MM.1S (cell line): ENCODE measurements around the gene VAV2.

Source experiments
- DNase-seq: peaks from one replicate; pipeline ENCODE4 v3.0.0-alpha.2; 2015
- H2AFZ ChIP-seq: fragments of 300-600 bp; sonication (generic); 2 replicates; pipeline ENCODE4 v1.6.0; 2016; ENCODE audit warnings: antibody characterized with exemption, low read length
- H3F3A ChIP-seq: fragments of 300-600 bp; sonication (generic); 2 replicates; pipeline ENCODE4 v1.6.1; 2016; ENCODE audit warnings: mild to moderate bottlenecking, antibody characterized with exemption, low read length, moderate library complexity, mixed read lengths; ENCODE audit not compliant: insufficient read depth
- H3K27ac ChIP-seq: fragments of 300-600 bp; sonication (generic); 2 replicates; pipeline ENCODE4 v1.5.1; 2016; ENCODE audit warnings: mild to moderate bottlenecking, low read length
- H3K27me3 ChIP-seq: fragments of 300-600 bp; sonication (generic); replicated peaks from 2 replicates; pipeline ENCODE4 v1.6.0; 2016; ENCODE audit warnings: low read length; ENCODE audit not compliant: insufficient read depth
- H3K36me3 ChIP-seq: fragments of 300-600 bp; sonication (generic); replicated peaks from 2 replicates; pipeline ENCODE4 v1.6.1; 2016; ENCODE audit warnings: mild to moderate bottlenecking, low read length, mixed read lengths; ENCODE audit not compliant: insufficient read depth
- H3K4me1 ChIP-seq: fragments of 300-600 bp; sonication (generic); 2 replicates; pipeline ENCODE4 v1.6.1; 2016; ENCODE audit warnings: low read length, mixed read lengths
- H3K4me2 ChIP-seq: fragments of 300-600 bp; sonication (generic); 2 replicates; pipeline ENCODE4 v1.6.0; 2016; ENCODE audit warnings: low read depth, low read length
- H3K4me3 ChIP-seq: fragments of 300-600 bp; sonication (generic); 2 replicates; pipeline ENCODE4 v1.5.1; 2016; ENCODE audit warnings: low read length, mixed read lengths
- H3K79me2 ChIP-seq: fragments of 300-600 bp; sonication (generic); 2 replicates; pipeline ENCODE4 v1.6.1; 2016; ENCODE audit warnings: mixed run types, low read length, mixed read lengths
- H3K9ac ChIP-seq: fragments of 300-600 bp; sonication (generic); 2 replicates; pipeline ENCODE4 v1.6.1; 2016; ENCODE audit warnings: low read length, mixed read lengths
- H3K9me2 ChIP-seq: fragments of 300-600 bp; sonication (generic); replicated peaks from 2 replicates; pipeline ENCODE4 v1.6.1; 2016; ENCODE audit warnings: mild to moderate bottlenecking, low read length, mixed read lengths; ENCODE audit not compliant: insufficient read depth
- H3K9me3 ChIP-seq: fragments of 300-600 bp; sonication (generic); replicated peaks from 2 replicates; pipeline ENCODE4 v1.6.1; 2016; ENCODE audit warnings: mild to moderate bottlenecking, low read length, mixed read lengths; ENCODE audit not compliant: insufficient read depth
- H4K20me1 ChIP-seq: fragments of 300-600 bp; sonication (generic); 2 replicates; pipeline ENCODE4 v1.6.1; 2016; ENCODE audit warnings: mild to moderate bottlenecking, low read length, moderate library complexity, mixed read lengths; ENCODE audit not compliant: insufficient read depth
- EZH2 ChIP-seq: fragments of 300-600 bp; sonication (generic); optimal IDR thresholded peaks from 2 replicates; pipeline ENCODE3; 2017; ENCODE audit warnings: low read depth, mild to moderate bottlenecking, antibody characterized with exemption, low read length, mixed read lengths
- EZH2phosphoT487 ChIP-seq: fragments of 300-600 bp; sonication (generic); IDR thresholded peaks from 2 replicates; pipeline ENCODE4 v1.6.1; 2018; ENCODE audit warnings: antibody characterized with exemption, low read length
- TF ChIP-seq, protein P1 (sequence below): fragments of 300-600 bp; sonication (generic); IDR thresholded peaks from 2 replicates; pipeline ENCODE4 v1.5.1; 2016; ENCODE audit warnings: antibody characterized with exemption, low read length, mixed read lengths

Gene VAV2

GRCh38 chr9:133862585-133863256 lies 129.4 kb downstream of the VAV2 start:
- TF ChIP-seq EZH2 = no peak
- no peak for TF ChIP-seq EZH2phosphoT487
- TF ChIP-seq, protein P1, sequence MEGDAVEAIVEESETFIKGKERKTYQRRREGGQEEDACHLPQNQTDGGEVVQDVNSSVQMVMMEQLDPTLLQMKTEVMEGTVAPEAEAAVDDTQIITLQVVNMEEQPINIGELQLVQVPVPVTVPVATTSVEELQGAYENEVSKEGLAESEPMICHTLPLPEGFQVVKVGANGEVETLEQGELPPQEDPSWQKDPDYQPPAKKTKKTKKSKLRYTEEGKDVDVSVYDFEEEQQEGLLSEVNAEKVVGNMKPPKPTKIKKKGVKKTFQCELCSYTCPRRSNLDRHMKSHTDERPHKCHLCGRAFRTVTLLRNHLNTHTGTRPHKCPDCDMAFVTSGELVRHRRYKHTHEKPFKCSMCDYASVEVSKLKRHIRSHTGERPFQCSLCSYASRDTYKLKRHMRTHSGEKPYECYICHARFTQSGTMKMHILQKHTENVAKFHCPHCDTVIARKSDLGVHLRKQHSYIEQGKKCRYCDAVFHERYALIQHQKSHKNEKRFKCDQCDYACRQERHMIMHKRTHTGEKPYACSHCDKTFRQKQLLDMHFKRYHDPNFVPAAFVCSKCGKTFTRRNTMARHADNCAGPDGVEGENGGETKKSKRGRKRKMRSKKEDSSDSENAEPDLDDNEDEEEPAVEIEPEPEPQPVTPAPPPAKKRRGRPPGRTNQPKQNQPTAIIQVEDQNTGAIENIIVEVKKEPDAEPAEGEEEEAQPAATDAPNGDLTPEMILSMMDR = no peak
- H3K27ac ChIP-seq = no peak overlapping the region
- H3K4me3 ChIP-seq = no peak overlapping the region
- no peaks in the 10 kb centered on the region for H3K36me3 ChIP-seq
- DNase-seq = no peak
- H3K9ac ChIP-seq = no peak overlapping the region
- H2AFZ ChIP-seq = no peak overlapping the region
- no peaks in the 10 kb centered on the region for H3K9me2 ChIP-seq
- H3K4me1 ChIP-seq = no peaks in the 10 kb centered on the region
- no peaks in the 10 kb centered on the region for H3K79me2 ChIP-seq
- H3K4me2 ChIP-seq = no peak overlapping the region
- H3F3A ChIP-seq = no peaks in the 10 kb centered on the region
- H4K20me1 ChIP-seq = no peaks in the 10 kb centered on the region
- H3K9me3 ChIP-seq = no peaks in the 10 kb centered on the region
- peaks cover 21% of the 10 kb centered on the region for H3K27me3 ChIP-seq

DNA sequence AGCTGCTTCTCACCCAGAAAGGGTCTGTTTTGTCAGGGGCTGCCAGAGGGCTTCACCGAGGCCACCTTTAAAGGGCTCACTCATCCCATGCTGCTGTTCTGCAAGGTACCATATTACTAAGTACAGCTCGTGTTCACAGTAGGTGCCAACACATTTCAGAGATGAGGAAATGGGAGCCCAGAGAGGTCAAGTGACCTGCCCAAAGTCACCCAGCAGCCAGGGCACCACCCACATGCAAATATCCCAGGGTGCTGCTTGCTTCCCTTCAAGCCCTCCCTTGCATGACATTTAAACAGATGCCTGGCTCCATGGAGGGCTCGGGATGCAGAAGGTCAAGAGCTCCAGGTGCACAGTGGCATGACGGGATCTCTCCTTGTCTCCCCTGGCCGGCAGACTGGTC lies 130.4 kb downstream of the VAV2 start:
- Histone ChIP-seq H3K9ac (no peak overlapping the region), H3K4me3 (no peak overlapping the region), H3F3A (no peaks in the 10 kb centered on the region), H3K9me2 (no peaks in the 10 kb centered on the region), H3K79me2 (no peaks in the 10 kb centered on the region), H3K4me1 (no peaks in the 10 kb centered on the region), H3K4me2 (no peak overlapping the region), H2AFZ (no peak overlapping the region), H3K36me3 (no peaks in the 10 kb centered on the region), H3K27me3 (peaks cover 24% of the 10 kb centered on the region), H3K27ac (no peak overlapping the region), H3K9me3 (no peaks in the 10 kb centered on the region), H4K20me1 (no peaks in the 10 kb centered on the region)
- TF ChIP-seq EZH2 (no peak), EZH2phosphoT487 (no peak)
- TF ChIP-seq, protein P1 = no peak
- no peak for DNase-seq

- H3K36me3 ChIP-seq = no peaks in the 10 kb centered on the region
- no peak for TF ChIP-seq EZH2phosphoT487
- TF ChIP-seq EZH2 = no peak
- TF ChIP-seq, protein P1 = no peak
- no peak overlapping the region for H3K4me2 ChIP-seq
- H4K20me1 ChIP-seq = no peaks in the 10 kb centered on the region
- no peak overlapping the region for H3K9ac ChIP-seq
- no peak for DNase-seq
- H3F3A ChIP-seq = no peaks in the 10 kb centered on the region
- H3K9me2 ChIP-seq = no peaks in the 10 kb centered on the region
- H3K79me2 ChIP-seq = no peaks in the 10 kb centered on the region
- H3K9me3 ChIP-seq = no peaks in the 10 kb centered on the region
- H3K27me3 ChIP-seq = peaks cover 25% of the 10 kb centered on the region
- H3K4me3 ChIP-seq = no peak overlapping the region
- H3K27ac ChIP-seq = no peak overlapping the region
- no peaks in the 10 kb centered on the region for H3K4me1 ChIP-seq
- no peak overlapping the region for H2AFZ ChIP-seq
Measured at GRCh38 chr9:133861086-133861485, 131.0 kb downstream of the VAV2 start.
